ENCODE results near the gene HIP1R.

DNA sequence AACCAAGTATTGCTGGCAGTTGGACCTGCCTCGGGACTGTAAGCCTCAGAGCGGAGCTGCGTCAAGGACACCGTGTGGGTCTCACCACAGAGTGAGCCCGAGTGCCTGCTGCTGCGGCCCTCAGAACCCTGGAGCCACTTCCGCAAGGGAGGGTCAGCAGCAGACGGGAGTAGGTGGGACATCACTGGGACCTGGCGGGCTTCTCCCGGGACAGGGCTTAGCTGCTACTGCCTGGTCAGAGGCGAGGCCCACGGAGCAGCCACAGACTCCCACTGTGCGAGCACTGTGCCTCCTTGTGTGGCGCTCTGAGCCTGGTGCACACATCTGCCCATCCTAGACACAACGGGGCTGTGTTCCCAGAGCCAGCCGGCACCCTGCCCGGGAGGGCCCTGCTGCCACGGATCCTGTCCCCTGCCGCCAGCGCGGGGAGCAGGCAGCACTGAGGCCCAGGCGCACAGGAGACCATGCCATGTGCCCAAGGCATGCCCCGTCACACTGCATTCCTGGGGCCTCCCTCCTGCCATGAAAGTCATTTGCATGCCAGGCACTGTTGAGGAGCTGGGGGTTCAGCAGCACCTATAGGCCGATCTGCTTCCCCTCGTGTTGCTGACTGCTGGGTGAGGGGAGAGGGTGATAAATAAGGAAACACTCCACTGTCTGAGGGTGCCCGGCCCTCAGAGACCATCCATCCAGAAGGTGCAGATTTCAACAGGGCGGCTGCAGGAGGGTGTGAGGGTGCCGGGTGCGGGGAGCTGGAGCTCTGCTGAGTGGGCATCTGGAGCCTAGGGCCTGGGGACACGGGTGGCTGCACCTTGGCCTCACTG is 10.0 kb downstream of the HIP1R start:
- TF ChIP-seq POLR2A (IDR thresholded peaks at IDR 0.05), result no peak
- TF ChIP-seq, protein P1, sequence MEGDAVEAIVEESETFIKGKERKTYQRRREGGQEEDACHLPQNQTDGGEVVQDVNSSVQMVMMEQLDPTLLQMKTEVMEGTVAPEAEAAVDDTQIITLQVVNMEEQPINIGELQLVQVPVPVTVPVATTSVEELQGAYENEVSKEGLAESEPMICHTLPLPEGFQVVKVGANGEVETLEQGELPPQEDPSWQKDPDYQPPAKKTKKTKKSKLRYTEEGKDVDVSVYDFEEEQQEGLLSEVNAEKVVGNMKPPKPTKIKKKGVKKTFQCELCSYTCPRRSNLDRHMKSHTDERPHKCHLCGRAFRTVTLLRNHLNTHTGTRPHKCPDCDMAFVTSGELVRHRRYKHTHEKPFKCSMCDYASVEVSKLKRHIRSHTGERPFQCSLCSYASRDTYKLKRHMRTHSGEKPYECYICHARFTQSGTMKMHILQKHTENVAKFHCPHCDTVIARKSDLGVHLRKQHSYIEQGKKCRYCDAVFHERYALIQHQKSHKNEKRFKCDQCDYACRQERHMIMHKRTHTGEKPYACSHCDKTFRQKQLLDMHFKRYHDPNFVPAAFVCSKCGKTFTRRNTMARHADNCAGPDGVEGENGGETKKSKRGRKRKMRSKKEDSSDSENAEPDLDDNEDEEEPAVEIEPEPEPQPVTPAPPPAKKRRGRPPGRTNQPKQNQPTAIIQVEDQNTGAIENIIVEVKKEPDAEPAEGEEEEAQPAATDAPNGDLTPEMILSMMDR (IDR thresholded peaks at IDR 0.05), result no peak

Data from heart left ventricle (tissue), 13 donors.